Lower lobe of right lung (tissue), 2 donors: Measurements from ENCODE around the gene FHOD1. TPM values are rescaled to one million over a fixed set of nuclear protein-coding genes. Genes with fewer than 3 reads are reported as not detected.
A peak's percentile ranks its signal among the peaks of the same experiment; 100 is the strongest.

Experiments used
- ATAC-seq, 2 donors: fragments of 200-7000 bp; cut with Tn5 transposase; one replicate each; pipeline ENCODE4 v1.9.1; 2020 to 2022; ENCODE audit warnings: mild to moderate bottlenecking in 2 of 2, moderate library complexity in 2 of 2
- DNase-seq: peaks from one replicate; pipeline ENCODE4 v3.0.0-alpha.2; 2020
- H3K27ac ChIP-seq: fragments of 200-600 bp; one replicate; pipeline ENCODE4 v1.8.0; 2022
- H3K27me3 ChIP-seq: fragments of 200-600 bp; one replicate; pipeline ENCODE4 v1.8.0; 2022; ENCODE audit warnings: low read depth
- H3K36me3 ChIP-seq: fragments of 200-600 bp; one replicate; pipeline ENCODE4 v1.8.0; 2022; ENCODE audit warnings: mild to moderate bottlenecking
- H3K4me1 ChIP-seq: fragments of 200-600 bp; one replicate; pipeline ENCODE4 v1.8.0; 2022
- H3K4me3 ChIP-seq: fragments of 200-600 bp; one replicate; pipeline ENCODE4 v1.8.0; 2022; ENCODE audit warnings: mild to moderate bottlenecking
- H3K9me3 ChIP-seq: fragments of 200-600 bp; one replicate; pipeline ENCODE4 v1.8.0; 2022
- CTCF ChIP-seq: fragments of 200-600 bp; IDR thresholded peaks from one replicate; pipeline ENCODE4 v1.8.0; 2022; ENCODE audit warnings: antibody characterized with exemption, mild to moderate bottlenecking
- intact Hi-C: fragments of 100-400 bp; cut with DNase I; formaldehyde crosslinking; loops from one replicate; pipeline ENCODE4 v1.11.0; 2022
- total RNA-seq: library from RNA; stranded (reverse); fragmentation: NEBNext Ultra II Directional; extraction: Animal tissue kit (Norgen Biotek cat#: 25700); gene quantifications from one replicate; pipeline ENCODE4 v1.2.1, GENCODE V29; 2021
- donor health status: DM: no; HTN: yes; CAD: no; lungs with severe emphysema.

Gene FHOD1
- total RNA-seq, 1 donor from 2014 or later = 67.7 TPM

GRCh38 chr16:67213197-67214019, 33.9 kb downstream of the FHOD1 start:
- TF ChIP-seq CTCF = no peak
- no peak overlapping the region for H3K27ac ChIP-seq
- no peaks in the 10 kb centered on the region for H3K27me3 ChIP-seq
- ATAC-seq = no peak
- no peak overlapping the region for H3K4me3 ChIP-seq
- peaks cover 31% of the 10 kb centered on the region for H3K4me1 ChIP-seq
- no peaks in the 10 kb centered on the region for H3K36me3 ChIP-seq
- no peaks in the 10 kb centered on the region for H3K9me3 ChIP-seq
- intact Hi-C loops = no loop called here
- no peak for DNase-seq

GRCh38 chr16:67212766-67213165, 34.5 kb downstream of the FHOD1 start:
- intact Hi-C loops = no loop called here

DNA sequence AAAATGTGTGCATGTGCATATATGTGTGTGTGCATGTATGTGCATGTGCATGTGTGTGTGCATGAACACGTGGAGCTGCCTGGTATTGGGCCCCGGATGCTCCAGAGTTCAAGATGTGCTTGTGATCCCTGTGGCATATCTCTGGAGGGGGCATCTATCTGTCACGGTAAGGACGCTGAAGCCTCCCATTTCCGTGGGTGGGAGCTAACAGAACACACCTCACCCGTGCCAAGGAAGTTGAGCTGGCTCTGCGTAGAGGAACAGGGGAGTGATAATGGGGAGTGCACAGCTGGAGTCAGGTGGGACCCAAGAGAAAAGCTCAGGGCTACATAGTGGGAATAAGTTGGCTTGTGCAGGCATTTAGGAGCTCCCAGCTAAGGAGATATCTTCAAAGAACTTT, 35.6 kb downstream of the FHOD1 start:
- Histone ChIP-seq H3K27ac (no peak overlapping the region), H3K4me3 (no peak overlapping the region), H3K4me1 (peaks cover 14% of the 10 kb centered on the region), H3K9me3 (no peaks in the 10 kb centered on the region), H3K36me3 (no peaks in the 10 kb centered on the region), H3K27me3 (no peaks in the 10 kb centered on the region)
- DNase-seq (no peak), ATAC-seq (no peak)
- intact Hi-C loops = no loop called here
- no peak for TF ChIP-seq CTCF

More at GRCh38 chr16:67212766-67213165, 34.5 kb downstream of the FHOD1 start:
- DNase-seq (no peak), ATAC-seq (peak; percentile 2)
- H3K27me3 ChIP-seq = no peaks in the 10 kb centered on the region
- H3K9me3 ChIP-seq = no peaks in the 10 kb centered on the region
- H3K4me3 ChIP-seq = no peak overlapping the region
- H3K27ac ChIP-seq = no peak overlapping the region
- H3K36me3 ChIP-seq = no peaks in the 10 kb centered on the region
- peaks cover 25% of the 10 kb centered on the region for H3K4me1 ChIP-seq
- no peak for TF ChIP-seq CTCF

DNA sequence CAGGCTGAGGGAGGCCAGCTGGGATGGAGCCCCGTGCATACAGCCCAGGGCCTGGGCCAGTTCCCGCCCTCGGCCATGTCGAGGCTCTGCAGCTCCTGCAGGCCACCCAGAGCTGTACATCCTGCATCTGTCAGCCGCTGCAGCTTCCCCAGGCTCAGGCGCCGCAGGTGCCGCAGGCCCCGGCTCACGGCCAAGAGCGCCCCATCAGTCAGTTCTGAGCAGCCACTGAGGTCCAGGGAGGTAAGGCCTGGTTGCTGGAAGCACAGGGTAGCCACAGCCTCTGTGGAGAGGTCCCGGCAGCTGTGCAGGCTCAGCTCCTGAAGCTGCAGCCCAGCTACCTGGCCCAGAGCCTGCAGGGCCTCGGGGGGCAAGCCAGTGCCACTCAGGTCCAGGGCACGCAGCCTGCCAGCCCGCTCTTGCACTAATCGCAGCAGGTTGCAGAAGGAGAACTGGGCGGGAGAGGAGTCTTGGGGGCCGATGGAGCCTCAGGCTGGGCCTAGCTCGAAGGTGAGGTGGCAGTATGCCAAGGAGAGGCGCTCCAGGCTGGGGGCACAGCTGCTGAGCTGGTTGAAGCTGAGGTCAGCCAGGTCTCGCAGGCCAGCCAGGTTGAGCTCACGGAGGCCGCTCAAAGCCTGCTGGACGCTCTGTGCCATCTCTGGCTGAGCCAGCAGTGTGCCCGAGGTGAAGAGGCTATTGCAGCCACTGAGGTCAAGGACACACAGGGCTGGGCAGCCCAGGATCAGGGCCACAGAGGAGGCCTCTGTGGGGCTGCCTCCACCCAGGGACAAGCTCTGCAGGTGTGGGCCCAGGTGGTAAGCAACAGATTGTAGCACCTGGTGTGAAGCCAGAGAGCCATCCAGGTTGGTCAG, 37.0 kb downstream of the FHOD1 start:
- no peak overlapping the region for H3K27ac ChIP-seq
- ATAC-seq (no peak), DNase-seq (no peak)
- no peaks in the 10 kb centered on the region for H3K27me3 ChIP-seq
- no peak for TF ChIP-seq CTCF
- intact Hi-C loops = no loop called here
- H3K4me1 ChIP-seq = peaks cover under 1% of the 10 kb centered on the region
- no peak overlapping the region for H3K4me3 ChIP-seq
- no peaks in the 10 kb centered on the region for H3K9me3 ChIP-seq
- H3K36me3 ChIP-seq = no peaks in the 10 kb centered on the region

GRCh38 chr16:67209565-67209964, 37.7 kb downstream of the FHOD1 start:
- no peak overlapping the region for H3K4me3 ChIP-seq
- no peak for DNase-seq
- no peak for TF ChIP-seq CTCF

More at GRCh38 chr16:67209565-67209964, 37.7 kb downstream of the FHOD1 start:
- no peaks in the 10 kb centered on the region for H3K4me1 ChIP-seq
- H3K27ac ChIP-seq = no peak overlapping the region
- no peak for ATAC-seq
- H3K36me3 ChIP-seq = no peaks in the 10 kb centered on the region
- H3K27me3 ChIP-seq = no peaks in the 10 kb centered on the region
- no peaks in the 10 kb centered on the region for H3K9me3 ChIP-seq
- intact Hi-C loops = no loop called here
